CD4-positive, alpha-beta T cell treated with Interleukin-4 for 1 hour (primary cell): Measurements from ENCODE around the gene UBE2E1.
"Not testable (repeated sequence)": the region's sequence is repeated elsewhere in the genome, so short reads cannot be mapped to it uniquely, and the experiment has no call there.

Experiments
- DNase-seq, 2 donors: peaks; one replicate each; pipeline ENCODE4 v3.0.0-alpha.2; 2020 to 2022

Gene UBE2E1

DNA sequence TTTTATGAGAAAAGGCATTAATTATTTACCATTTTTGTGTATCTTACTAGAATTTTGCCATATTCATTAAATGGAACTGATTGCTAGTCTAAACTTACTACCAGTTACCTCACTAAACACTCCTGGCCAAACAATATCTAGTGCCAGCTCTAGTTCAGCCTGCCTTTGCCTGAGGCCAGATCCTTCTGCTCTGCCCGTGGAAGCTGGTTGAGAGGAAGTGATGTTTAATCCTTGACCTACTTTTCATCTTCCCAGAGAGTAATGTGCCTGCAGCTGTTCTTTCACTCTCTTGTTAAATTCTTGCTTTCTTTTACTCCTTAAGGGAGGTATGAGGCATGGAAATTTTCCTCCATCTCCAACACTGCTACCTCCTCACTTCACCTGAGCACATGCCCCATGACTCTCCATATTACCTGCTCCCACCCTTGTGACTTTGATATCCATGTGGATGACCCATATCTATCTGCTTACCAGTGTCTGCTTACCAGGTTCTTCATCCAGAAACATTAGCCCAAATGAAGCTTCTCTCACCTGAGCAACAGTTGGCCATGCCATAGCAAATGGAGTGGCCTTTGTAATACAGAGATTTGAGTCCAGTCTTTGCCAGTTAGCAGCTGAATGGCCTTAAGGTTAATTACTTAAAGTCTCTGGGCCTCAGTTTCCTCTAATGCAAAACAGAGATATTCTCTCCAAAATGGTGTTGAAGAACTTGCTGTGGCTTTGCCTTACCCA is 53.4 kb downstream of the UBE2E1 start:
- DNase-seq, result no peak

DNA sequence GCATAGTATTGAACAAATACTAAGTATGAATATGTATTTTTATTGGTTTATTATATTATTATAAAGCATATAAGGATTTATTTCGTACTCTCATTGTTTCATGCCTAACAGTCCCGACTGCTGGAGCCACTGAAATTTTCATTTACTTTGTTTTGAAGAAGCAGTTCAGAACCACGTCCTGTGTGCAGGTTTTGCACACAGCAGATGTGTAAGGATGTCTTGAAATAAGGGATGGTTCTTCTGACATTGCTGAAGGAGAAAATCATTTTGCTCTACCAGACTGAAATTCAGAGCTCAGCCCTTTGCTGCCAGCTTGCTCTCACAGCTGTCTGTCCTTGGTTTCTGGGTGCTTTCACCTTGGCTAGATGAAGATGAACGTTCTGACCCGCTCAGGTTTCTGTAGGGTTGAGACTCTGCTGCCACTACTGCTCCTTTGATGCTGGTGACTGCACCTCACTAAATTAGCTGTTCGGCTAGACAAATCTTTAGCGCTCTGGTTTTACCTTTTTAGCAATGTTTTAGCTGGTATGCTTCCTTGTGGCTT is 54.2 kb downstream of the UBE2E1 start:
- DNase-seq, result no peak

DNA sequence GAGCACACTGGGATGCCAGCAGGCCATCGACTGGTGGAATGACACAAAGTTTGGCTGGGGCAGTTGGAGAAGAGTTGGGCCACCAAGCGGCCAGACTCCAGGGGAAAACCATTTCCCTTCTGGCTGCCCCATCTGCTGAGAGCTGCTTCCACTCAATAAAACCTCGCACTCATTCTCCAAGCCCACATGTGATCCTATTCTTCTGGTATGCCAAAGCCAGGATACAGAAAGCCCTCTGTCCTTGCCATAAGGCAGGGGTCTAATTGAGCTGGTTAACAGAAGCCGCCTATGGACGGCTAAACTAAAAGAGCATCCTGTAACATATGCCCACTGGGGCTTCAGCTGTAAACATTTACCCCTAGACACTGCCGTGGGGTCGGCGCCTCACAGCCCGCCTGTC is 55.9 kb downstream of the UBE2E1 start:
- DNase-seq, result no peak

DNA sequence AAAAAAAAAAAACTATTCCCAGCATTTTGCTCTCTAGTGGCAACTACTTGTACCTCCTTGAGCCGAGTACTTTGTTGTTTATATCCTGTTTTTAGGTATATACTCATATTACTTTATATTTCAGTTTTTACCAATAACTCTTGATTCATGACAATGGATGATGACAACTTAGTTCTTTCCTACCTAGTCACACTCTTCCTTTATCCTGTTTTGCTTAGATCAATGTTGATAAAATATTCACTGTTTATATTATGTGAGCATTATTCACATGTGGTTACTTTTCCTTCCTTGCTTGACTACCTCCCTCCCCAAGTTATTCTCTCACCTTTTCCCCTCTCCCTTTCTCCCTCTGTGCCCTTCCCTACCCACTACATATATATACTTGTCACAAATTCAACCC is 57.3 kb downstream of the UBE2E1 start:
- DNase-seq, result no peak

DNA sequence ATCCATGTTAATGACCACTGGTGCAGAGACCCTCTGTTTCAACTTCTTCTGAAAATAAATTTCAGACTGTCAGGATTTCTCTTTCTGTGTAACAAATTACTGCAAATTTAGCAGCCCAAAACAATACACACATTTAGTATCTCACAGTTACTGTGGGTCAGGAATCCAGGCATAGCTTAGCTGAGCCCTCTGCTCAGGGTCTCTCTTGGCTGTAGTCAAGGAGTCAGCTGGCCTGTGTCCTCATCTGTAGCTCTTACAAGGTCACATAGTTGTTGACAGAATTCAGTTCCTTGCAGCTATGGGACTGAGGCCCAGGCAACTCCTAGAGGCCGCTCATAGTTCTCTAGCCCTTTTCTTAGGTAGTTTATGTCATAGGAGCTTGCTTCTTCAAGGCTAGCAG is 59.2 kb downstream of the UBE2E1 start:
- no peak for DNase-seq

DNA sequence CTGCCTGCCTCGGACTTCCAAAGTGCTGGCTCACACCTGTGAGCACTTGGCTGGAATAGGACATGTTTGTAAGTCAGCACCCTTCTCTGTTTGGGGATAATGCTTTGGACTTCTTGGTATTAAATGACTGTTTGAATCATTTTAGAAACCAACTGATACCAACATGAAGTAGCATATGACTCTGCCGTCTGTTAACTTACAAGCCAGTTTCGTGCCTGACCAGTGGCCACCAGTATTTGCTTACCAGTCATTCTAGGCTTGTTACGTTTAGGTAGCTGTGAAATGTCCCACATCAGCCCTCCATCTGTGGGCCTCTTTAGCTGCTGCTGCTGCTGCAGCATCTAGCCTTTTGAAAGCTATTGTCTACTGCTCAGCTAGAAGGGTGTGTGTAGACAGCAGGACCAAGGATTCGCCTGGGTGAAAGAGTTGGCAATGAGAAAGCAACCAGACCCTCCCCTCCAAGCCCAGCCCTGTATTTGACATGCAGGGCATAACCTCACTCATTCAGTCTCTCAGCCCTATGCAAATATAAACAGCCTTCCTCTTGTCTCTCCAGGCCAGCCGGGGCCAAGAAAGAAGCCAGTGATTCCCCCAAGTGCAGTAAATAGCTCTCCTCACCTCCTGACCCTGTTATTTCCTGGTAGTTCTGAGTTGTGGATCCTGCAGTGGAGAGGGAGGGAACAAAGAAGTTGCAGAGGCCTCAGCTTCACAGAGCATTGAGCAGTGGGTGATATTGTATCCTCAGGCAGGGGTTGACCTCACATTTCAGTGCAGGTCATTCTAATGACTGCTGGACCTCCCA is 60.0 kb downstream of the UBE2E1 start:
- no peak for DNase-seq

DNA sequence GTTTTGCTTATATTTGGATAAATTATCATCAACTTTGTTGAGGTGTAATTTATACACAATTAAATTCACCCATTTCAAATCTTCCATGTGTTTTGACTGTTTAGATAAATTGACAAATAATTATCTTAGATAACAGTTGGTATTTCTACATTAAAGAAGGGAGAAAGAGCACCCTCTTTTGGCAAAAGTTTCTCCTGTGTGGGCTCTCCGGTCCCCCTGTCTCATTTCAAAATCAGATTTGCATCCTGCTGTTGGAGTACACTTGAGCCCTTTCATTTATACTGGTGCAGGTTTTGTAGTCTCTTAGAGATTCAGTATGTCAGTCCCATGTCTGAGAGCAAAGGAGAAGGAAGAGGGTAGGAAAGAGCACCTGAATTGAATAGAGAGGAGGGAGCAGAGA is 61.6 kb downstream of the UBE2E1 start:
- DNase-seq, result no peak

DNA sequence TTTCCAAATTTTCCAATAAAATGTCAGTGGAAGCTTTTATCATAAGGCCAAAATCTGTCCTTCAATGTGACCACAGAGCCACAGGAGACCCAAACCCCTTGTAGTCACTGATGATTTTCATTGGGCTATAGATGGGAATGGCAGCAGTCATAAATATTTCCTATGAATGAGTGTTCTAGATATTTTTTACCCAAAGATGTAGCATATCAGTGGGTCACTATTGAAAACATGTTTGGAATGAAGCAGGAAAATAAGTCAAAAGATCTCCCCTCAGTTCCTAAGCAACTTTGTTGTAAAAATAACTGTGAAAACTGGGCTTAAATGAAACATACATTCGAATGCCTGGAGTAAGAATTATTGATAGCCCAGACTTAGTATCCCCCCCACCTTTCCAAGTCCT is 62.1 kb downstream of the UBE2E1 start:
- DNase-seq, result no peak

DNA sequence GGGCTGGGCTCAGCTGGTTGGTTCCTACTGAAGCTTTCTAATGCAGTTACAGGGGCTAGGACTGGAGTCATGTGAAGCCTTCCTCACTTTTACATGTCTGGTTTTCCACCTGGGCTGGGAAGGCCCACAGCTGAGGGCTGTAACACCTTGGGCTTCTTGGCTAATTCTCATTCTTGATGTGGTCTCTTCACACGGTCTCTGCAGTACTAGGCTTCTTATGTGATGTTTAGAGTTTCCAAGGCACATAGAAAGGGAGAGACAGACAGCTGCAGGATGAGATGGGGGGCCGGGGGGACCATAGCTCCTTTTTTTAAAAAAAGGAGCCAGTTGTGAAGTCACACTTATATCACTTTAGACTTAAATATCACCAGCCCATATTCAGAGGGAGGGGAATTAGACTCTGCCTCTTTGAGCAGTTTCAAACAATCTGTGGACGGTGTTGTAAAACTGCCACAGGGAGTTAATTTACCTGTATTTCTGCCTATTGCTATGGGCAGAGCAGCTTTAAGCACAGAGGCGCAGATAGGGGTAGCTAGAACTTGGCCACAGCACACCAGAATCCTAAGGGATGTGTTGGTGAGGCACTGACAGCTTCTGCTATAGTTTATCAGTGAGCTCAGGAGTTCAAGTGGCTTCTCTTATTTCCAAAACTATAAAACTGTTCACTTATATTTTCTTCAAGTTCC is 64.4 kb downstream of the UBE2E1 start:
- no peak for DNase-seq

DNA sequence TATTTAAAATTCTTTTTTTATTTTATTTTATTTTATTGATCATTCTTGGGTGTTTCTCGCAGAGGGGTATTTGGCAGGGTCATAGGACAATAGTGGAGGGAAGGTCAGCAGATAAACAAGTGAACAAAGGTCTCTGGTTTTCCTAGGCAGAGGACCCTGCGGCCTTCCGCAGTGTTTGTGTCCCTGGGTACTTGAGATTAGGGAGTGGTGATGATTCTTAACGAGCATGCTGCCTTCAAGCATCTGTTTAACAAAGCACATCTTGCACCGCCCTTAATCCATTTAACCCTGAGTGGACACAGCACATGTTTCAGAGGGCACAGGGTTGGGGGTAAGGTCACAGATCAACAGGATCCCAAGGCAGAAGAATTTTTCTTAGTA is 64.9 kb downstream of the UBE2E1 start:
- not testable (repeated sequence) for DNase-seq

DNA sequence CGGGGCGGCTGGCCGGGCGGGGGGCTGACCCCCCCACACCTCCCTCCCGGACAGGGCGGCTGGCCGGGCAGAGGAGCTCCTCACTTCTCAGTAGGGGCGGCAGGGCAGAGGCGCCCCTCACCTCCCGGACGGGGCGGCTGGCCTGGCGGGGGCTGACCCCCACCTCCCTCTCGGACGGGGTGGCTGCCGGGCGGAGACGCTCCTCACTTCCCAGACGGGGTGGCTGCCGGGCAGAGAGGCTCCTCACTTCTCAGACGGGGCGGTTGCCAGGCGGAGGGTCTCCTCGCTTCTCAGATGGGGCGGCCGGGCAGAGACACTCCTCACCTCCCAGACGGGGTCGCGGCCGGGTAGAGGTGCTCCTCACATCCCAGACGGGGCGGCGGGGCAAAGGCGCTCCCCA is 65.6 kb downstream of the UBE2E1 start:
- DNase-seq, result not testable (repeated sequence)

DNA sequence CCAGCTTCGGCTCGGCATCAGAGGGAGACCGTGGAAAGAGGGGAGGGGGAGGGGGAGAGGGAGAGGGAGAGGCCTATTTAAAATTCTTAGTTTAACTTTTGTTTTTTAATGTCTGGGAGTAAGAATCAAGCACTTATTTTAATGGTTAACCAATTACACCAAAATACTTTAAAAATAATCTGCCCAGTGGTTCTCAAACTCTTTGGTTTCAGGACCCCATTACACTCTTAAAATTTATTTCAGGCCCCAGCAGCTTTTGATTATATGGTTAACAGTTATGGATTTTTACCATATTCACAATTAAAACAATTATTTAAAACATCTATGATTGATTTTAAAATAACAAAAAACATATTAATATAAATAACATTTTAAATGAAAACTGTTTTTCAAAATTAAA is 66.6 kb downstream of the UBE2E1 start:
- no peak for DNase-seq

DNA sequence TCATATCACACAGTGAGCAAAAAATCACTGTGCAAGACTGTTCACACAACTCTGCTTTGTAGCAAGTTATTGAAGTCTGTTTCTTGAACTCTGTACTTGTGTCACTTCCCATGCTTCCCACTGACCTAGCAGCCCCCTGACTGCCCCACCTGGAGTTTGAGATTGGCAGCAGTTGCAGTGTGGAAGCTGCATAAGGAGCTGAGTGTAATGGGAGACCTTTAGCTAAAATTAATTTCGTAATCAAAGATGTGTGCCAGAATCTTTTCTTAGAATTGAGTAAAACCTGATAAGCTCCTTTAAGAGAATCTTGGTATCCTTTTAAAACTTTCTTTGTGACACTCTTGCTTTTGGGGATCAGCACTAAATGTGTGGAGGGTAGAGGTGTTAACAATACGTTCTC is 68.2 kb downstream of the UBE2E1 start:
- no peak for DNase-seq

DNA sequence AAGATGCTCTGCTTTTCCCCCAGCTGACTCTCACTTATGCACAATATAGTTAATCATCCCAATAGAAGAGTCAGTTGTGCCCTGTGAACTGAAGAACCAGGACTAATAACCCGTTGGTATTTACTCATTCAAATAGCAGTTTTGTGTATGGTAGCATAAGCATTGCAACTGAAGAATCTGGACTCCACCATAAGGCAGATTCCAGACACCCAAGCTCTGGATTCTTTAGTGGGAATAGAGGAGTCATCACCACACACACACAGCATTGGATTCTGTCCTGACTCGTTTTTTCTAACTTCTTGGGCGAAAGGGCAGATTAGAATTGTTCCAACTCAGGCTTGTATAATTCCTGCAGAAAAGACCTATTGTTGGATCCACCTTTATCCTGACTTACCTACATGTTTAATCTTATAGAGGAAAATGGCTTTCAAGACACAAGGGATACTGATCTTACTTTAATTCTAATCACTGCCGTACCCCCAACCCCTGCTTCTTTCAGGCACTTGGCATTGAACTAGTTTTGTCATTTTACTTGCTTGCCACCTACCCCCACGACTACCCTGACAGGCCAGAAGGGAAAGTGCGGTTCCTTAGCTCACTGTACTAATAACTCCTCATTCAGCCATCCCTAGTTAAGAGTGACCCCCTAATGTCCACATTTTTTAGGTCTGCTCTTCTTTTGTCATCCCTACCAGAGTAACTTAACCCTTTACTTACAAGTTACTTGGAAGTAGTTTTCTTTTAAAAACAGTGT is 68.8 kb downstream of the UBE2E1 start:
- DNase-seq, result no peak

DNA sequence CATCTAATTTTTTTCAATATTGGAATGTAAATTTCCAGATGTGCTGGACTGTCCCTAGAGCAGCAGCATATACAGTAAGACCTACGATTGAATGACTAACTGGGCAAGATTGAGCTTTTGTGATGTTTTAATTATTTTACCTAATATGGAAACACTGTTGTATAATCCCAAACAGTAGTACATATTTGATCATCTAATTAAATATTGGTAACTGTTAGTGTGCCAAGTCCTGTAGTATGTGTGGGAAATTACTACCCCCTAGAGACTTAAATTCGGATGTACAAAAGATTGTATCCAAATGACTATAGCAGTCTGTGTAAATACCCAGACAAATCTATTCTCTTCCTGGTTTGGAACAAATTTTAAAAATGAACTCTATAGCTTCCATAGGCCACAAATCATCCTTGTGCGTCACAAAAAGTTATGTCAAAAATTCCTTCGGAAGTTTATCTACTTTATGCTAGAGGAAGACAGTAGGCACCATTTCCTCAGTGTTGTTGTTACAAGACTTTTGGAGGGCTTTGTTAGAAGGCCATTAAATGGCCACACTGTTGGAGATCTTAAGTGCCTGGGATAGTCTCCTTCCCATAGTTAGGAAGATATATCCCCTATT is 69.5 kb downstream of the UBE2E1 start:
- DNase-seq, result no peak

DNA sequence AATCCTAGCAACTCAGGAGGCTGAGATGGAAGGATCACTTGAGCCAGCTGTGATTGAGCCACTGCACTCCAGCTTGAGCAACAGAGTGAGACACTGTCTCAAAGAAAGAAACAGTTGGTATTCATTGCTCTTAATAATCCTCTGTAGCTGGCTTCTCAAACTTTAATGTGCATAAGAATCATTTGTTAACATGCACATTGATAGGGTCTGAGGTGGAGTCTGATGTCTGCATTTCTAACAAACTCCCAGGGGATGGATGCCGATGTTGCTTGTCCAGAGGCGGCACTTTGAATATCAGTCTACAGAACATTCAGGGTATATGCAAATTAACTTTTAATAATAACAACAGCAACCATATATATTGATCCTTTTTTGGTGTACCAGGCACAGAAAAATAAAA is 71.2 kb downstream of the UBE2E1 start:
- no peak for DNase-seq

DNA sequence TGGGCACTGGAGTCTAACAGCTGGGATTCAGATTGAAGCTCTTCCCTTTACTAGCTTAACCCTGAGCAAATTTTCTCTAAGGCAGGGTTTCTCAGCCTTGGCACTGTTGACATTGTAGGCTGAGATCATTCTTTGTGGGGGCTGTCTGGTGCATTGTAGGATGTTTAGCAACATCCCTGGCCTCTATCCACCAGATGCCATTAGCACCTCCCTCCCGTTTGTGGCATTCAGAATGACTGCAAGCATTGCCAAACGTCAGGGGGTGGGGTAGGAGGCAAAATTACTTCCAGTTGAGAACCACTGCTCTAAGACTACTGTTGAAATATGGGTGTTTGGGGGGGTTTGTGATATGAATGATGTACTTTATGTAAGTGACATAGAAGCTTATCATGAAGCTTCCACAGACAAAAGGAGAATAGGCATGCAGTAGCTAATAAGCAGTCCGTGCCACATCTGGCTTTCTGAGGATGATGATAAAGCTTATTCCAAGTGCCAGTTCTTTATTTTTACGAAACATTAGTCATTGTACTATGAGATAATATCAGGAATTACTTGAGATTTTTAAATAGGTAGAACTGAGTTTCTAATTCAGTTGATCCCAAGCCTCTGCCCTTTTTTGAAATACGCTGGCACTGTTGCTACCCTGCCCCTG is 71.7 kb downstream of the UBE2E1 start:
- DNase-seq, result no peak

DNA sequence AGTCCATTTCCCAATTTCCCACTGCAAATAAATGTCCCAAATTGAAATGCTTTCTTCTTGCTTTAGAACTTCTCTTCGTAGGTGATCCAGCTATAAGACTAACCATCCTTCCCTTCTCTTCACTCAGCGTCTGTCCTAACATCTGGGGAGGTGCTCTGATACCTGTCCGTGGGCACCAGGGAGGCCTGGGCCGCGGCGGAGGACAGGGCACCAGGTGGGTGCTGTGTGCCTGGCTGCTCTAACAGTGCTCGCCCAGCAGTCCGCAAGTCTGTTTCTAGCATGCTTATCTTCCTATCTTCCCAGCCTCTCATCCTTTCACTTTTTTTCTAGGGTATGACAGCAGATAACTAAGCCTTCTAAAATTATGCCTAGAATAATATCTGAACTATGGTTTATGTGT is 73.7 kb downstream of the UBE2E1 start:
- no peak for DNase-seq

DNA sequence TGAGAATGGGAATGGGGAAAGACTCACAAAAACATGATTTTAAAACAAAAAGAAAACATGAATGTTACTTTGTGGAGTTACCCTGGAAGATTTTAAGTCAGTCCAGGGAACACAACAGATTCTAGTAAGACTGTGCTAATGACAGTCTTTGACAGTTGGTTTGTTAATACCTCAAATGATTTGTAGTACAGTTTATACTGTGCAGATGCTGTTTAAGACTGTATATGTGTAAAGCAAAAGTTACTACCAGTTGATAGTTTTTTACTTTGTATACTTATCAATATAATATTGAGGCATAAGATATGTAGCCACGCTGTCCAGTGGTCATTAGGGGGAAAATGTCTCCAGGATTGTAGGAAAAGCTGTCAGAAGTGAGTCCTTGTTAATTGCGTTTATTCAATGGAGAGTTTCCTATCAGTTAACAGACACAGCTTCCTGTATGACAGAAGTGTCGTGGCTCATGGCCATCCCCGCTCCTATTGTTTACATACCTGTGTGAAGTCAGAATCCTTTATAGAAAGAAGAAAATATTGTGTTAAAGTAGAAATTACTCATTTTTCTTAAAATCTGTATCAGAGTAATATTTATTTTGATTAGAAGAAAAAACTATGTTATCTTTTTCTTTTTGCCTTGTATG is 75.1 kb downstream of the UBE2E1 start:
- DNase-seq, result no peak

DNA sequence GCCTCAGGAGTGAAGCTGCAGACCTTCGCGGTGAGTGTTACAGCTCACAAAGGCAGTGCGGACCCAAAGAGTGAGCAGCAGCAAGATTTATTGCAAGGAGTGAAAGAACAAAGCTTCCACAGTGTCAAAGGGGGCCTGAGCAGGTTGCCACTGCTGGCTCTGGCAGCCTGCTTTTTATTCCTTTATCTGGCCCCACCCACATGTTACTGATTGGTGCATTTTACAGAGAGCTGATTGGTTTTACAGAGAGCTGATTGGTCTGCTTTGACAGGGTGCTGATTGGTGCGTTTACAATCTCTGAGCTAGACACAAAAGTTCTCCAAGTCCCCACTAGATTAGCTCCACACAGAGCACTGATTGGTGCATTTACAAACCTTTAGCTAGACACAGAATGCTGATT is 76.2 kb downstream of the UBE2E1 start:
- DNase-seq, result not testable (repeated sequence)

DNA sequence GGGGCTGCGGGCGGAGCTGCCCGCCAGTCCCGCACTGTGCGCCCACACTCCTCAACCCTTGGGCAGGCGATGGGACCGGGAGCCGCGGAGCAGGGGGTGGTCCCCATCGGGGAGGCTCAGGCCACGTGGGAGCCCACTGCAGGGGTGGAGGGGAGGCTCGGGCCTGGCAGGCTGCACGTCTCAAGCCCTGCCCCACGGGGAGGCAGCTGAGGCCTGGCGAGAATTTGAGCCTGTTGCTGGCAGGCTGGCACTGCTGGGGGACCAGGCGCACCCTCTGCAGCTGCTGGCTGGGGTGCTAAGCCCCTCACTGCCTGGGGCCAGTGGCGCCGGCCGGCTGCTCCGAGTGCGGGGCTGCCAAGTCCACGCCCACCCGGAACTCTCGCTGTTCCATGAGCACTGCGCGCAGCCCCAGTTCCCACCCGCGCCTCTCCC is 76.7 kb downstream of the UBE2E1 start:
- DNase-seq, result no peak
